ENCODE results near the gene DOCK1.

DOCK1 gene

DNA sequence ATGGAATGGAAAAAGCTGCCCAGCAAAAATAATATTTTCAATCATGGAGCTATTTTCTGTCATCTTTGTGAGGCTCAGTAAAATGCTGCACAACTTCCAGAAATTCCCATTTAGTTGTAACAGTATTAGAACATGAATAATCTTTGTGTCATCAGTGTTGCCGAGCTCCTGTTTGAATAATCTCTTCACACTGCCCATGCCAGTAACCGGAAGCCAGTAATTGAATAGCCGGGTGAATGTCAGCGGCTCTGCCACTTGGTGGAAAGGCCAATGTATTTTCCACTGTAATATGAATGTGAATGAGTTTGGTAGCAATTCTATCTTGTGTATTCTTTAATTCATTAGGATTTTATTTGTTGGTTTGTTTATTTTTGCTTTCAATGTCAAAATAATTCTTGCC lies 463.7 kb downstream of the DOCK1 start:
- Histone ChIP-seq H3K27me3 (ENCODE audit: insufficient read depth, low read depth) (no peaks in the 10 kb centered on the region), H3K9ac (no peak overlapping the region), H3K4me3 (IDR thresholded peaks at IDR 0.05; ENCODE audit: insufficient read depth, low read depth, low read length) (no peak overlapping the region), H3K36me3 (ENCODE audit: insufficient read depth) (no peaks in the 10 kb centered on the region), H3K79me2 (ENCODE audit: insufficient read depth, low read depth) (no peaks in the 10 kb centered on the region), H2AFZ (ENCODE audit: low read depth) (no peak overlapping the region), H4K20me1 (ENCODE audit: insufficient read depth) (no peaks in the 10 kb centered on the region), H3K4me1 (ENCODE audit: low read depth, poor library complexity, severe bottlenecking) (no peaks in the 10 kb centered on the region), H3K4me2 (no peak overlapping the region), H3K27ac (no peak overlapping the region)
- TF ChIP-seq CTCF (conservative IDR thresholded peaks at IDR 0.05; ENCODE audit: low read depth, low read length) = no peak

- no peaks in the 10 kb centered on the region for H3K27me3 ChIP-seq (ENCODE audit: insufficient read depth, low read depth)
- H3K9ac ChIP-seq = no peak overlapping the region
- H4K20me1 ChIP-seq (ENCODE audit: insufficient read depth) = no peaks in the 10 kb centered on the region
- H3K36me3 ChIP-seq (ENCODE audit: insufficient read depth) = no peaks in the 10 kb centered on the region
- H3K4me1 ChIP-seq (ENCODE audit: low read depth, poor library complexity, severe bottlenecking) = no peaks in the 10 kb centered on the region
- H3K4me3 ChIP-seq (IDR thresholded peaks at IDR 0.05; ENCODE audit: insufficient read depth, low read depth, low read length) = no peak overlapping the region
- no peak overlapping the region for H3K4me2 ChIP-seq
- H3K27ac ChIP-seq = no peak overlapping the region
- H2AFZ ChIP-seq (ENCODE audit: low read depth) = no peak overlapping the region
- TF ChIP-seq CTCF (conservative IDR thresholded peaks at IDR 0.05; ENCODE audit: low read depth, low read length) = no peak
- H3K79me2 ChIP-seq (ENCODE audit: insufficient read depth, low read depth) = no peaks in the 10 kb centered on the region
Observed at GRCh38 chr10:127370601-127371000, 465.4 kb downstream of the DOCK1 start.

DNA sequence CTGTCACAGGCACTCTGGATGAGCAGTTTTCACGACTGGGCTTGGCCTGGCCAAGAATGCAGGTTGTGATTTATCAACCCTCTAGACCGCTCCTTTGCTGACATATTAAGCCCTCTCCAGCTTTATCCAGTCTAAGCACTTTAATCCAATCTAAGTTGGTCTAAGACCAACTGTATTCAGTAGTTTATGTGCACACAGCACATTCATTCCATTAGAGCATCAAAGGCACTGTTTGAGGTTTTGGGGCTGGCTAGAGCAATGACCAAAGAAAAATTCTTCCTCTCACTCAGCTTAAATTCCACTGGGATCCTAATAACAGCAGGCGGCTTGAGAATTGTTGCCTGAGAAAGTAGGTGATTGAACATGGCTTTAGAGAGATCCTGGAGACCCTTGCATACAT lies 467.1 kb downstream of the DOCK1 start:
- no peak for TF ChIP-seq CTCF (conservative IDR thresholded peaks at IDR 0.05; ENCODE audit: low read depth, low read length)
- no peaks in the 10 kb centered on the region for H3K27me3 ChIP-seq (ENCODE audit: insufficient read depth, low read depth)
- no peak overlapping the region for H3K4me3 ChIP-seq (IDR thresholded peaks at IDR 0.05; ENCODE audit: insufficient read depth, low read depth, low read length)
- H2AFZ ChIP-seq (ENCODE audit: low read depth) = no peak overlapping the region
- no peaks in the 10 kb centered on the region for H3K36me3 ChIP-seq (ENCODE audit: insufficient read depth)
- no peak overlapping the region for H3K9ac ChIP-seq
- H4K20me1 ChIP-seq (ENCODE audit: insufficient read depth) = no peaks in the 10 kb centered on the region
- no peaks in the 10 kb centered on the region for H3K4me1 ChIP-seq (ENCODE audit: low read depth, poor library complexity, severe bottlenecking)
- H3K27ac ChIP-seq = no peak overlapping the region
- no peaks in the 10 kb centered on the region for H3K79me2 ChIP-seq (ENCODE audit: insufficient read depth, low read depth)
- H3K4me2 ChIP-seq = no peak overlapping the region

- H3K27ac ChIP-seq = no peak overlapping the region
- H3K9ac ChIP-seq = no peak overlapping the region
- no peaks in the 10 kb centered on the region for H3K4me1 ChIP-seq (ENCODE audit: low read depth, poor library complexity, severe bottlenecking)
- no peaks in the 10 kb centered on the region for H3K36me3 ChIP-seq (ENCODE audit: insufficient read depth)
- H3K4me3 ChIP-seq (IDR thresholded peaks at IDR 0.05; ENCODE audit: insufficient read depth, low read depth, low read length) = no peak overlapping the region
- no peak overlapping the region for H2AFZ ChIP-seq (ENCODE audit: low read depth)
- TF ChIP-seq CTCF (conservative IDR thresholded peaks at IDR 0.05; ENCODE audit: low read depth, low read length) = no peak
- no peaks in the 10 kb centered on the region for H3K27me3 ChIP-seq (ENCODE audit: insufficient read depth, low read depth)
- H3K79me2 ChIP-seq (ENCODE audit: insufficient read depth, low read depth) = no peaks in the 10 kb centered on the region
- no peaks in the 10 kb centered on the region for H4K20me1 ChIP-seq (ENCODE audit: insufficient read depth)
- H3K4me2 ChIP-seq = no peak overlapping the region
Observed at GRCh38 chr10:127374074-127374680, 468.9 kb downstream of the DOCK1 start.

All from KMS-11 (cell line).